GM19099 (cell line): ENCODE measurements around the gene GFM1.

Experiments used
- POLR2A ChIP-seq: IDR thresholded peaks from 3 replicates; pipeline ENCODE4 v1.6.1; 2011; ENCODE audit warnings: low read depth; ENCODE audit not compliant: insufficient read length; ENCODE audit errors: extremely low read depth

GFM1 gene

DNA sequence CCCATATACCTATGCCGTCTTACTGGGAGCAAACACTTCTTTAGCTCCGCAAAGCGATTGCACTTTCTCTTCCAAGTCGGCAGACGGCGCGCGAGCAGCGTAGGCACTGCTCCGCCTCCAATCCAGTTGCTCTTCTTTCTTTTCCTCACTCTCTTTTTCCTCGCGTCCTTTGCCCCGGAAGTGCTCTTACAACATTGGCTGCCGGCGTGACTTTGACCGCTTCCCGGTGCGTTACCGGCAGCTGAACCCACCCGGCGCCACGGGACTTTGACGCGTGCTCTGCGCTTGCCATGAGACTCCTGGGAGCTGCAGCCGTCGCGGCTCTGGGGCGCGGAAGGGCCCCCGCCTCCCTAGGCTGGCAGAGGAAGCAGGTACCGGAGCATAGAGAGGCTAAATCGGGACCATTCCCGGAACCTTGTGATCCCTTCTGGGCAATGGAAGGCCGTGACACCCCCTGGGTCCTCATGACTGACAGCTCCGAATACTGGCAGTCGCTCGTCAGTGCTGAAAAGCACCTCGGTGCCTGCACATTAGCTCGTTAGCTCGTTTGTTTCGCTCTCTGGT, at the start of gene GFM1:
GFM1 (plus strand) TSS at position 183 of the 564 bp plus-strand sequence; CDS start at position 291, 108 bp downstream.
- peak; percentile 80 for TF ChIP-seq POLR2A

DNA sequence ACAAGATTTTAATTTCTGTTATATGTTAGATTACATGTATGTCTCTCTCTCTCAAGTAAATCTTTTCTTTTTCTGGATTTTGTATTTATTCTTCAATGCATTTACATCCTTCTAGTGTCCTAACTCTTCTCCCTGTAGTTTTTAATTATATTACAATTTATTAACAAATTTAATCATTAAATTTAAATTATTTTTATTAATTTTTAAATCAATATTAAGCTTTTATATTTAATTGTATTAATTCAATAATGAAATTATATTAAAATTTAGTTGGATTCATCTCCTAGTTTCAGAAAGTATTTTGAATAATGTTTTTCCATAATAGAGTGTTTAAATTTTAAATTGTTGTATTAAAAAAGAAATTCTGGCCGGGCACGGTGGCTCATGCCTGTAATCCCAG, 43.5 kb upstream of the GFM1 start:
- no peak for TF ChIP-seq POLR2A

DNA sequence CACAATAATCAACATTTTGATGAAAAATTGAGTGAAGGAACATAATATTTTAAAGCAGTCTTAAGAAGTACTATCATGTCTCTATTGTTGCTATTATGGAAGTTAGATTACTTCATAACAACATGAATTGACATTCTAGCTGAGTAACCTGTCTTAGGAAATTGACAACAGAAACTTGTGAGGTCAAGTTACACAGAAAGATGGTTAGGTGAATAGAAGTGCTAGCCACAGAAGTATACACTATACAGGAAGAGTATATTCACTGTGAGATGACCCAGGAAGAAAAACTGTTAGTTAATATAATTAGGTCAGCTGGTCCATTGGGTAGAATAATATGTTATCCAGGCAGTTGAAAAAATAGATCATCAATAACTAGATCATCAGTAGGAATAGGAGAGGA, 42.1 kb upstream of the GFM1 start:
- no peak for TF ChIP-seq POLR2A

DNA sequence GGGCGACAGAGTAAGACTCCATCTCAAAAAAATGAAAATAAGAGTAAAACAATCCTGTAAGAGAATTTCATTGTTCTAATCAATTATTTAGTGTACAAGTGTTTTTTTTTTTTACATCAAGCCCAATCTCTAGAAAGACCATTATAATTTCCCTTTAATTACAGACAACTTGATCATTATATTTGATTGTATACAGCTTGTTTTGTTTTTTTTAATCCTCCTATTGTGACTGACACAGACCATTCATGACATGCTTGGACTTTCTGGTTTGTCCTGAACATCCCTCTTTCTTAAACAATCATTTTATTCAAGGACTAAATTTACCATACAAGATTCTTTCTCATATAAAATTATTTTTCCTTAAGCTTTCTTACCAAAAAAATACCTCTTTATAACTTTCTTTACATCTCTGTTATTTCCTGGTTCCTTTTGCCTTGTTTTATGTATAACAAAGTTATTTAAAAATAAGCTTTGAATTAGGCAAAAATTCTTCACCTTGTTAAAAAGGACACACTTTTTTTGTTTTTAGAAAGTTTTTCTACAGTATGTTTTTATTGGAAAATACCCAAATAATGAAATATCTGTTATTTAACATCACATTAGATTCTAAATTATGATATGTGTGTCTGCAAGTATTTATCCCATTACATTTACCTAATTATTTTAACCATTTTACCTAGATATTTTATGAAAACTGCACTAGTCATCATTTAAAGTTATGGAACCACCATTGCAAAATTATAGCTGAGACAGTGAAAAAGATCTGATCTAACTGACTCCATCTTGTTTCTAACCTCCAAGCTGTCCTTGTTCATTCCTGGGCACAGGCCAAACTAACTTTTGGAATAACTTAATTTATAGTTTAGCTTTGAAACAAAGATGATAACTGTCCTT, 26.1 kb upstream of the GFM1 start:
- no peak for TF ChIP-seq POLR2A

DNA sequence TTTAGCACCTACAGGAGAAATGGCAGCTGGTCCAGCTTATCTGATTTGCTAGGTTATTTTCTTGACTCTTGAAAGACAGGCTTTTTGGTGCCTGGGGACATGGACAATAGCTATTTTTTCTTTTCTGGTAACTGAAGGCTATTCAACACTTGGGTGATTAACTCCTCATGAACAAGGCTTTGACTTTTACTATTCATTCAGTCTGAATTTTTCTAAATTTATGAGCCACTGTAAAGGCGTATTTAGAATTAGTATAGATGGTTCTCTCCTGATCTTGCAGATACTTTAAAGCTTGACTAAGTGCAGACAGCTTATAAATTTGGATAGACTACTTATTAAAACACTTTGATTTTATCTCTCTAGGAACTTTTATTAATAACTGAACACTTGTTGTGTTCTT, 18.4 kb upstream of the GFM1 start:
- TF ChIP-seq POLR2A = no peak

DNA sequence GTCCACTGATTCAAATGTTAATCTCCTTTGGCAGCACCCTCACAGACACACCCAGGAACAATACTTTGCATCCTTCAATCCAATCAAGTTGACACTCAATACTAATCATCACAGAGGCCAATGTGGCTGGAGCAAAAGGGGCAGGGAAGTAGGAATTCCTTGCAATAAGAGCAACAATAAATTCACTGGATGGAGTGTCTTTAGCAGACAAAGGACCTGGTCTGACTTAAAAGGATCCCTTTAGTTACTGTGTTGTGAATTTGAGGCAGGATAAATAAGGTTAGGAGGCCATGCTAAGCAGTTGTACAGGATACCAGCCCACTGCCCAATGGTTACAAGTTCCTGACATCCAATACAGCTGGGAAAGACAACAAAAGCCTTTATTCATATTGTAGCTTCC, 12.3 kb upstream of the GFM1 start:
- TF ChIP-seq POLR2A = no peak

DNA sequence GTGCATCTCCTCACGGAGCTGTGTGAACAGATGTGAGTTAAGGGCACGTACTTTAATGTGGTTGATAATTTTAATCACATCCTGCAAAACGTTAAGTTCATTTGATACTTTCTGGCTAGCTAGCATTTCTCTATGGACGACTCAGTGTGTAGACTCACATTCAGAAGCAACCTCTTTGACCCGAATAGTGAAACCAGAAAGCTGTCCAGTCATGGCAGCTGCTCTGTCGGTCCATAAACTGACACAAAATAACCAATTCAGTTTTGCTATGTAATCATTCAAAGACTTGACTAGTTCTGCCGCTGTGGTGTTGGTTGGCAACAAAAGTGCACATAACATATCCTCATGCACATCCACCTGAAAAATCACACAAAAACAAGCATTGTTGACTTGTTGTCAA, 3.7 kb upstream of the GFM1 start:
- no peak for TF ChIP-seq POLR2A

DNA sequence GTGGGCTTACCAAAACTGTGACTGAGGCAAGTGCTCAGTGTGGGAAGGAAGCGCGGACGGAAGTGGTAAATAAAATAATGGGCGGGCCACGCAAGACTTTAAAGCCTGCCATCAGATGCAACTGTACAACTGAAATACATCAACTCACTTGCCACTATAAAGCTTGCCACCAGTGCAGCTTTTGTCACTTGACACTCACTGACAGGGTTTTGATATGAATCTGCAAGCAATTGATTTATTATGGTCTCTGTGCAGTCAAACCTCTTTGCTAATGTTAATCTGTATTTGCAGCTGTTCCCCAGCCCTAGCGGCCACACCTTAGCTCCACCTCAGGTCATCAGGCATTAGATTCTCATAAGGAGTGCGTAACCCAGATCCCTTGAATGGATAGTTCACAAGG, 2.3 kb upstream of the GFM1 start:
- no peak for TF ChIP-seq POLR2A

DNA sequence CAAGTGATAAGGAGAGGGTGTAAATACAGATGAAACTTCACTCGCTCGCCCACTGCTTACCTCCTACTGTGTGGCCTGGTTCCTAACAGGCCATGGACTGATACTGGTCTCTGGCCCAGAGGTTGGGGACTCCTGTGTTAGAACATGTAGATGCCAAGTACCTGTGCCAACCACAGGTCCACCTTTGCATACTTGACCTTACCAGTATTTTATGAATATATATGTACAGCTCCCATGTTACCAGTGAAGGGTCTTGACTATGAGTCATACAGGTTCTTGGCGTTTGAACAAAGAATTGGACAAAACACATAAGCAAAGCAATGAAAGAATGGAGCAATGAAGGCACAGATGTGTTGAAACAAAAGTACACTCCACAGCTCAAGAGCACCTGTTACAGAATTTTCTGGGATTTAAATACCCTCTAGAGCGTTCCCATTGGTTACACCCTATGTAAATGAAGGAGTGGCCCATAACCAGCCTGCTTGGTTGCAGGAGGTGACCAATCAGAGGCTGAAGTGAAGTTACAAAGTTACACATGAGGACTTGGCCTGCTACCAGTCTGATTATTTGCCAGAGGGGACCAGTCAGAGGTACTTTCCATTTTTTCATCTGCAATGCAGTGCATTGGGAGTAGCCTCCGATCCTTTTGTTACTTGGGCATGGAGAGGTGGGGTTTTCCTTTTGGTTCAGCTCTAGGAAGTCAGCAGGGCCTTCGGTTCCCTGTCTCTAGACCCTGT, 1.7 kb upstream of the GFM1 start:
- TF ChIP-seq POLR2A = no peak

DNA sequence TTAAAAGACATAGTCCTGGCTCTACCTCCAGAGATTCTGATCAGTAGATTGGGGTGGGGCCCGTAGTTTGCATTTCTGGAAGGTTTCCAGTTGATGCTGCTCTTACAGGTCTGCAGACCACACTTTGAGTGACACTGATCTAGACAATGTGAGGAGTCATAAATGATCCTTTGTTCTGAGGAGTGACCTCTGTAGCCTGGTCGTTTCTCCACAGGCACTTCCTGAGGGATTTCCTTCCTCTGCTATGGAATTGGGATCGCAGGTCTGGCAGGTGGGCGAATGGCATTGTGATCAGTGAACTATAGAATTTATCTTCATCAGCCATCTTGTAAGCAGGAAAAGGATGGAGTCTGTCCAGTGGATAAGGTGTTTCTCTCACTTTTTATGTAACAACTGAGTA, 5.5 kb downstream of the GFM1 start:
- no peak for TF ChIP-seq POLR2A

DNA sequence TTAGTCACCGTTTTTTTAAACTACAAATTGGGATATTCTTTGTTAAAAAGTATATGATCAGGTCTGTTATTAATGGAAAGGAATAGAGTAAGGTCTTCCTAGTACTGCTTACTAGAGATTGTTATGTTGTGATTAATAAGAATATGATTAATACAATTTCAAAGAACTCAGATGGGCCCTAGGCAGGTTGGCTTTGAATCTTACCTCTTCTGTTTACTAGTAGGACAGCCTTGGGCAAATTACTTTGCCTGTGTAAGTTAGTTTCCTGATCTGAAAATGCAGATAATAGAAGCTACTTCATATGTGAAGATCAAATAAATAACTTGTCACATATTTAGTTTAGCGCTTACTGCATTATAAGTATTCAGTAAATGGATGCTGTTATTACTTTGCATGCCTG, 6.9 kb downstream of the GFM1 start:
- no peak for TF ChIP-seq POLR2A

DNA sequence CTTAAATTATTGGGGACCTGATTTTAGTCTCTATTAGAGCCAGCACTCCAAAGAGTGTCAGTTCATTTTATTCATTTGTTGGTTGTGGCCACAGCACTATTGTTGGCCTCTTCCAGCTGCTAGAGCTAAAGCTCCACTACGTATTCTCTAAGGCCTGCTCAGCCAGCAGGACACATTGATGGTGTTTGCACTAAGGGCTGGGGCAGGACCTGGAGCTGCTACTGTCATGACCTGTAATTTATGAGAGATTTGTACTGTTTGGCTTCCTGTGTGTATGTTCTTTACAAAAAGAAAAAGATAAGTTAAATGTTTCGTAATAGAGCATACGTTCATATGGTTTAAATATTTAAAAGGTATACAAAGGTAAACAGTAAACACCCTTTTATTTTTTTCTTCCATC, 8.1 kb downstream of the GFM1 start:
- TF ChIP-seq POLR2A = no peak

DNA sequence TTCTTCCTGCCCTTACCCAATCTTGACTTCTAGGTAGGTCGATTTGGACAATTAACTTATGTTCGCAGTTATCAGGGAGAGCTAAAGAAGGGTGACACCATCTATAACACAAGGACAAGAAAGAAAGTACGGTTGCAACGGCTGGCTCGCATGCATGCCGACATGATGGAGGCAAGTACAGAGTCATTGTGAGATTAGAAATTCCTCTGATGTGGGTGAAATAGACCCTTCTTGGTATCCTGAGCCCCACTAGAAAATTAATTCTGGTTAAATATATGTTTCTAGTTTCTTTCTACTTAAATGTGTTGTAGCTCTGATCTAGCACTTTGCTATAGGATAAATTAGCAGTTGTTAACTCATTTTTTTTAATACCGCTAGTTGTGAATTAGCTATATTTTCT, 14.6 kb downstream of the GFM1 start:
- no peak for TF ChIP-seq POLR2A

DNA sequence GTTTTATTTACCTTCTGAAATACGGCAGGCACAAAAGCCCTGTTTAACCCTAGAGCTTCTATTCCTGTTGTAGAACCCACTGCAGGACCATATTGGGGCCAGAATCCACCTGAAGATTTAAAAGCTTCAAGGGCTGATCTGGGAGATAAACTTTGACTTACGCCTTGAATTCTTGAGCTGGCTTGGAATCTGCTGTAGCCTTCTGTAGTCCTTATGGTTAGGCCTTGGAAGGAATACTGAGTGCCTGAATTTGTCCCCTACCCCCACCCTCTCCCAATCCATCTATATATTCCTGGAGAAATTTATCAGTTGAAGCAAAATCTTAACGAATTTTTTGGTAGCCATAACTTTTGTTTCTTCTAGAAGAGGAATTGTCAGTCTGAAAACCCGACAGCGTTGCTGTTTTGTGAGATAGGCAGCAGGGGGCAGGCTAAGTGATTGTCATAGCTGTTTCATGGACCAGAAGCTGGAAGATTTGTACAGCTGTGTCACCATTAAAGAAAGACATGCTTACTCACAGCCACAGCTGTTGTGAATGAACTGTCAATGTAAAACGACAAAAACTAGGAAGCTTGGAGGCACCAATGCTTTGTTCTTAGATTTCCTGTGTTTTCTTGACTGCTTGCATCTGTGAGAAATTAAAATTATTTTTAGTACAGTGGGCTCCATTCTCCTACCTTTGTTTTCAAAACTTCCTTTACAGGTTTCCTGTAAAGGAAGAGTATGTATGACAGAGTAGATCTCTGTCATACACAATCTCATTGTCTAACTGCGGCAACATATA, 15.3 kb downstream of the GFM1 start:
- TF ChIP-seq POLR2A = no peak

DNA sequence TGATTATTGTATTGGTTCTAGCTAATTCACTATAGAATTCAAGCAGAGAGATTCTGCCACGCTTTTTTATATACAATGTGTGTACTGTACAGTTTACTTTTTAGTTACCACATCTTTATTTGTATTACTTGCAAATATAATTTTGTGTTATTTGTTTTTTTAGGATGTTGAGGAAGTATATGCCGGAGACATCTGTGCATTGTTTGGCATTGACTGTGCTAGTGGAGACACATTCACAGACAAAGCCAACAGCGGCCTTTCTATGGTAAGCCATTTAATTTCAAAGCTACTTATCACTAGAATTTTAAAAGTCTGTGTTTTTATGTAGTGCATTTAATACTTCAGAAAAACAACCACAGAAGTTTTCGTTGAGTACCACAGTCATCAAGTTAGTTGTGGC, 16.4 kb downstream of the GFM1 start:
- TF ChIP-seq POLR2A = no peak
